Stimulated activated CD8-positive, alpha-beta memory T cell treated with anti-CD3 and anti-CD28 coated beads, Interleukin-12 subunit alpha, Interleukin-12 subunit beta, amount 100 ng/mL, for 24 hours (primary cell): Measurements from ENCODE around the gene PABPN1.
A peak's percentile ranks its signal among the peaks of the same experiment; 100 is the strongest.
"Not testable (repeated sequence)": the region's sequence is repeated elsewhere in the genome, so short reads cannot be mapped to it uniquely, and the experiment has no call there.

Source experiments
- DNase-seq: peaks from one replicate; pipeline ENCODE4 v3.0.0-alpha.2; 2020; ENCODE audit errors: extremely low read depth

The PABPN1 gene

GRCh38 chr14:23320584-23321571 lies at the start of gene PABPN1:
Gene PABPN1, plus strand, starts transcription at chr14:23321457. Its CDS starts 13 bp downstream, at chr14:23321470.
- peak; percentile 95 for DNase-seq

GRCh38 chr14:23275412-23275811 lies 45.8 kb upstream of the PABPN1 start:
- DNase-seq = no peak

GRCh38 chr14:23277189-23277588 lies 44.1 kb upstream of the PABPN1 start:
- DNase-seq = no peak

GRCh38 chr14:23277928-23278327 lies 43.3 kb upstream of the PABPN1 start:
- DNase-seq = not testable (repeated sequence)

GRCh38 chr14:23281247-23281646 lies 40.0 kb upstream of the PABPN1 start:
- no peak for DNase-seq

GRCh38 chr14:23284654-23285529 lies 36.4 kb upstream of the PABPN1 start:
- DNase-seq = no peak

GRCh38 chr14:23285530-23286019 lies 35.7 kb upstream of the PABPN1 start:
- DNase-seq = no peak

GRCh38 chr14:23286020-23286901 lies 35.0 kb upstream of the PABPN1 start, which contains the start of gene HOMEZ:
Gene HOMEZ, minus strand, starts transcription at chr14:23286132. Its CDS starts 180 bp downstream, at chr14:23285952.
- DNase-seq = peak; percentile 95

GRCh38 chr14:23286902-23287479 lies 34.3 kb upstream of the PABPN1 start:
- no peak for DNase-seq

GRCh38 chr14:23294734-23295561 lies 26.3 kb upstream of the PABPN1 start:
- DNase-seq = no peak

- no peak for DNase-seq
Measured at GRCh38 chr14:23296012-23296777, 25.1 kb upstream of the PABPN1 start.

GRCh38 chr14:23297096-23297495 lies 24.2 kb upstream of the PABPN1 start:
- DNase-seq = no peak

GRCh38 chr14:23297611-23298277 lies 23.5 kb upstream of the PABPN1 start:
- DNase-seq = no peak

GRCh38 chr14:23299211-23299957 lies 21.9 kb upstream of the PABPN1 start:
- no peak for DNase-seq

- no peak for DNase-seq
Measured at GRCh38 chr14:23299986-23300686, 21.1 kb upstream of the PABPN1 start.

GRCh38 chr14:23300687-23301223 lies 20.5 kb upstream of the PABPN1 start:
- no peak for DNase-seq
